C4-2B (cell line): ENCODE measurements around the gene KRTAP5-7.

Experiments used
- H3K27ac ChIP-seq: fragments of 450-650 bp; 2 replicates; pipeline ENCODE4 v1.5.1; 2017
- ZFX ChIP-seq: fragments of 450-650 bp; IDR thresholded peaks from 2 replicates; pipeline ENCODE4 v1.6.1; 2017
- TF ChIP-seq, protein P1 (sequence below): fragments of 450-650 bp; conservative IDR thresholded peaks from 2 replicates; pipeline ENCODE4 v1.5.1; 2017; ENCODE audit warnings: mild to moderate bottlenecking

The KRTAP5-7 gene

GRCh38 chr11:71490731-71491390 lies 36.2 kb upstream of the KRTAP5-7 start:
- no peak overlapping the region for H3K27ac ChIP-seq
- TF ChIP-seq, protein P1, sequence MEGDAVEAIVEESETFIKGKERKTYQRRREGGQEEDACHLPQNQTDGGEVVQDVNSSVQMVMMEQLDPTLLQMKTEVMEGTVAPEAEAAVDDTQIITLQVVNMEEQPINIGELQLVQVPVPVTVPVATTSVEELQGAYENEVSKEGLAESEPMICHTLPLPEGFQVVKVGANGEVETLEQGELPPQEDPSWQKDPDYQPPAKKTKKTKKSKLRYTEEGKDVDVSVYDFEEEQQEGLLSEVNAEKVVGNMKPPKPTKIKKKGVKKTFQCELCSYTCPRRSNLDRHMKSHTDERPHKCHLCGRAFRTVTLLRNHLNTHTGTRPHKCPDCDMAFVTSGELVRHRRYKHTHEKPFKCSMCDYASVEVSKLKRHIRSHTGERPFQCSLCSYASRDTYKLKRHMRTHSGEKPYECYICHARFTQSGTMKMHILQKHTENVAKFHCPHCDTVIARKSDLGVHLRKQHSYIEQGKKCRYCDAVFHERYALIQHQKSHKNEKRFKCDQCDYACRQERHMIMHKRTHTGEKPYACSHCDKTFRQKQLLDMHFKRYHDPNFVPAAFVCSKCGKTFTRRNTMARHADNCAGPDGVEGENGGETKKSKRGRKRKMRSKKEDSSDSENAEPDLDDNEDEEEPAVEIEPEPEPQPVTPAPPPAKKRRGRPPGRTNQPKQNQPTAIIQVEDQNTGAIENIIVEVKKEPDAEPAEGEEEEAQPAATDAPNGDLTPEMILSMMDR, result no peak

DNA sequence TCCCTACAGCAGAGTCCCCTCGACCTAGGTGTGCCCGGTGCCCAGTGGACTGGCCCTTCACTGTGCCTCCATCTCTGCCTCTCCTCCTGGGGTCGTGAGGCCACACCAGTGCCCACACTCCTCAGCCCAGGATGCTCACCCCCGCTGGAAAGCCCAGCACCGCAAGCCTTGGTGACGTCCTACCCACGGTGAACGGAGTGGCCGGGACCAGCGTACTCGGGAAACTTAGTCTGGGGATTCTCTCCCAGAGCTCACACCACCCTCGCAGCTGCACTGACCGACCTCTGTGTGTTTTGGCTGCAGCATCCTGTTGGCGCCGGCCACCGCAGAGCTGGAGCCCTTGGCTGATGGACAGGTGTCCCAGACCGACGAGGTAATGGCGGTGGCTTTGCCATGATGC lies 35.5 kb upstream of the KRTAP5-7 start:
- H3K27ac ChIP-seq, result no peak overlapping the region
- no peak for TF ChIP-seq ZFX
- TF ChIP-seq, protein P1, result no peak

DNA sequence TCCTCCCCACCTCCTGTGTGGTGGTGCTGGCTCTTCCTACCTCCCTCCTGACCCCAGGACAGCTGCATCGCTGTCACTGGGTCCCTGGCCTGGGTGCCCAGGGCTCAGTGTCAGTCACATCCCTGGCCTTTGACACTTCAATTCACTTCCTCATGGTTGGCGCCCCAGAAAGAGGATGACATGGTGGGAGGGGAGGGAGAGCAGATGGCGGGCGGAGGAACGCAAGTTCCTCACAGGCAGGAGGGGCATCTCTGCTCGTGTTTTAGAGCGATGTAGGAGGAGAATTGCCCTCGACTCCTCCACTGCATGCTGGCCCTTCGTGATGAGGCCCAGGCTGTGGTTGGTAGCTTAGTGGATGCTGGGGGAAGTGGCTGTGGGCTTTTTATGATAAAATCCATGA lies 35.1 kb upstream of the KRTAP5-7 start:
- TF ChIP-seq ZFX, result no peak
- TF ChIP-seq, protein P1, result no peak
- no peak overlapping the region for H3K27ac ChIP-seq

DNA sequence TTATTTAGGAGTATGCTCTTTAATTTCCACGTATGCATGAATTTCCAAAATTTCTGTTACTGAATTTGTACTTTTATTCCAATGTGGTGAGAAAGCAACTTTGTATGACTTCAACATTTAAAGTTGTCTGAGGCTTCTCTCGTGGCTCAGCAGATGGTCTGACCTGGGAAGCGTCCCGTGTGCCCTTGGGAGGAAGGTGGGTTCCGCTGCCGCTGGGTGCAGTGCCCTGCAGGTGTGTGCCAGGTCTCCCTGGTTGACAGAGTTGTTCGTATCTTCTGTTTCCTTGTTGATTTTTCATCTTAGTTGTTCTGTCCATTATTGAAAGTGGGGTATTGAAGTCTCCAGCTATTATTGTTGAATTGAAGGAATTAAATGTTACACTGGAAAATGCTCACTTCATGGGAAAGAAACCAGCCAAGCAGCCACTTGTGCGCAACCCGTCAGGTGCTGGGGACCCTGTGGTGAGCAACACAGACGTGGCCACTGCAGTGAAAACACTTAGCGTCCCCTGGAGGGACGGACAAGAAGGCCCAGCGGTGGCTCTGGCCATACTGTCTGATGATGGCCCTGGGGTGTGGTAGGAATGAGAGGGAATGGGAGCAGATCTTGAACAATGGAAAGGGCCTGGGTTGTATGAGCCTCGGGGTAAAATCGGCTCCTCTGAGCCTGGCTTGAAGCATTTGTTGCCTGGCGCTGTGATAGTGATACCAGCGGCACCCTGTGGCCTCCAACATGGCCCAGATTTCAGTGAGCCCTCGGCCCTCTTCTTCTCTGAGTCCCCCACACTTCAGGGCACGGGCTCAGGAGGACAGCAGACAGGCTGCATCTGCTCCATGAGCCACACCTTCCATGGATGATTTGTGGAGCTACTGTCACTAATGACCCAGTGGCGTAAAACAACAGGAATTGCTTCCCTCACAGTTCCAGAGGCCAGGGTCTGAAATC lies 31.5 kb upstream of the KRTAP5-7 start:
- TF ChIP-seq, protein P1, result no peak
- TF ChIP-seq ZFX, result no peak
- H3K27ac ChIP-seq, result no peak overlapping the region

DNA sequence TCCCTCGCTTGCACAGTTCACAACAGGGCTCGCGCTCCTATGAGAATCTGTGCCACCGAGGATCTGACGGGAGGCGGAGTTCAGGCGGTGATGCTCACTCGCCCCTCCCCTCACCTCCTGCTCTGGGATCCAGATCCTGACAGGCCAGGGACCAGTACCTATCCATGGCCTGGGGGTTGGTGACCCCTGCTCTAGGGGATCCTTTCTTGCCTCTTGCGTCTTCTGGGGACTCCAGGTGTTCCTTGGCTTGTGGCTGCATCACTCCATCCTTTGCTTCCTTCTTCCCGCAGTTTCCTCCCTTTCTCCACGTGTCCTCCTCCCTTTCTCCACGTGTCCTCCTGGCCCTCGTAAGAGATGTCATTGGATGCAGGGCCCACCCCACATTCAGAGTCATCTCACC lies 30.6 kb upstream of the KRTAP5-7 start:
- H3K27ac ChIP-seq, result no peak overlapping the region
- TF ChIP-seq ZFX, result no peak
- TF ChIP-seq, protein P1, result no peak

GRCh38 chr11:71498091-71498490 lies 29.0 kb upstream of the KRTAP5-7 start:
- TF ChIP-seq, protein P1, result no peak
- no peak for TF ChIP-seq ZFX
- H3K27ac ChIP-seq, result no peak overlapping the region

GRCh38 chr11:71499125-71499524 lies 27.9 kb upstream of the KRTAP5-7 start:
- no peak overlapping the region for H3K27ac ChIP-seq
- no peak for TF ChIP-seq ZFX
- TF ChIP-seq, protein P1, result no peak
